Choroid plexus epithelial cell (primary cell): ENCODE measurements around the gene PTCH1.

Experiments
- DNase-seq: peaks from one replicate; pipeline ENCODE4 v3.0.0-alpha.2; 2010; ENCODE audit warnings: low read depth
- H3K4me3 ChIP-seq: 2 replicates; pipeline ENCODE4 v1.5.1; 2011; ENCODE audit warnings: low read depth, mild to moderate bottlenecking, control low read depth, low read length, moderate library complexity
- TF ChIP-seq, protein P1 (sequence below): conservative IDR thresholded peaks from 2 replicates; pipeline ENCODE4 v1.5.1; 2011; ENCODE audit warnings: low read depth, mild to moderate bottlenecking, control low read depth, inconsistent platforms, low read length, moderate library complexity

Gene PTCH1

DNA sequence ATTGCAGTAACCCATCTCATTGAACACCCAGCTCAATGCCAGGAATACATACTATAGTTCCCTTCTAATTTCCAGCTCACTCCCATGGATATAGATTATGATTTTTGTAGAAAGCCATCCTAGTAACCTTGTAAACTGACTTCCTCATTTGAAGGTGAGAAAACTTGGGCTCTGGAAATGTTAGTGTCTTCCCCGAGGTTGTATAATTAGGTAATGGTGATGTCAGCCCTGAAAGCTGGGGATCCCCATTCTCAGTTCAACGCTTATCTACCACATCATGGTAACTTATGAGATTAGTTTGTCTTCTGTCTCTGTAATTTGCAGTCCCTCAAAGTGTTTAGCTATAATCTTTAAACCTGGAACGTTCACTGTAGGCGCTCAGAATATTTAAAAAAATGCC lies 34.6 kb upstream of the PTCH1 start:
- H3K4me3 ChIP-seq = no peak overlapping the region
- DNase-seq = no peak
- TF ChIP-seq, protein P1, sequence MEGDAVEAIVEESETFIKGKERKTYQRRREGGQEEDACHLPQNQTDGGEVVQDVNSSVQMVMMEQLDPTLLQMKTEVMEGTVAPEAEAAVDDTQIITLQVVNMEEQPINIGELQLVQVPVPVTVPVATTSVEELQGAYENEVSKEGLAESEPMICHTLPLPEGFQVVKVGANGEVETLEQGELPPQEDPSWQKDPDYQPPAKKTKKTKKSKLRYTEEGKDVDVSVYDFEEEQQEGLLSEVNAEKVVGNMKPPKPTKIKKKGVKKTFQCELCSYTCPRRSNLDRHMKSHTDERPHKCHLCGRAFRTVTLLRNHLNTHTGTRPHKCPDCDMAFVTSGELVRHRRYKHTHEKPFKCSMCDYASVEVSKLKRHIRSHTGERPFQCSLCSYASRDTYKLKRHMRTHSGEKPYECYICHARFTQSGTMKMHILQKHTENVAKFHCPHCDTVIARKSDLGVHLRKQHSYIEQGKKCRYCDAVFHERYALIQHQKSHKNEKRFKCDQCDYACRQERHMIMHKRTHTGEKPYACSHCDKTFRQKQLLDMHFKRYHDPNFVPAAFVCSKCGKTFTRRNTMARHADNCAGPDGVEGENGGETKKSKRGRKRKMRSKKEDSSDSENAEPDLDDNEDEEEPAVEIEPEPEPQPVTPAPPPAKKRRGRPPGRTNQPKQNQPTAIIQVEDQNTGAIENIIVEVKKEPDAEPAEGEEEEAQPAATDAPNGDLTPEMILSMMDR = no peak

DNA sequence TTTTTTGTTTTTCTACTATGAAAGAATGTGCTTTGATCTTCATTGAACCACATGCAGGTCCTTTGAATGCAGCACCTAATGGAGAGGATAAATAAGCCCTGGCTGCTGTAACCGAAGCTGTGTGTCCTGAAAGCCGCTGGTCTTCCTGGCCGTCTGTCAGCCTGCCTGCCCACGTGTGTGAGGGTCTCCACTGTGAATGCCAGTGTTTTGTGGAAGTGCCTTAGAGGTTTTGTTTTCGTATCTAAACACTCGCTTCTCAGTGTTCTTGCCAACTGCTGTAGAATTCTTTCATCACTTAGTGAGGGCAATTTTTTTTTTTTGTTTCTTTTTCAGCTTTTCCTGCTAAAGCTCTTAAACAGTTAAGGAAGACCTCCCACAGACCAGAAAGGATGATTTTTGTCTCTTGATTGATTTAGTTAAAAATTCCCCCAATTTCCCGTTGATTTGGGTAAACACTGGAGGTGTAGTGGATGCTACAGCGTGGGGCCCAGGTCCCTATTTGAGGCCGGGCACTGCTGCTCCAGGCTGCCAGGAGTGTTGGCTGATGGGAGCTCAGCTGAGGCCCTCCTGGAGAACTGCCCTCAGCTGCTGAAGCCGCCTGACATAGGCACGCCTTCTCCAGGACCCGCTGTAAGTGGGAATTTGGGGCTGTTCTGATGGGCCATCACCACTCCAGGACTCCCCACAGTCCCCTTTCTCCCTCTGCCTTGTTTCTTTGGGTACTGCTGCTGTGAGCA lies 29.2 kb upstream of the PTCH1 start:
- DNase-seq = no peak
- TF ChIP-seq, protein P1 = no peak
- no peak overlapping the region for H3K4me3 ChIP-seq

DNA sequence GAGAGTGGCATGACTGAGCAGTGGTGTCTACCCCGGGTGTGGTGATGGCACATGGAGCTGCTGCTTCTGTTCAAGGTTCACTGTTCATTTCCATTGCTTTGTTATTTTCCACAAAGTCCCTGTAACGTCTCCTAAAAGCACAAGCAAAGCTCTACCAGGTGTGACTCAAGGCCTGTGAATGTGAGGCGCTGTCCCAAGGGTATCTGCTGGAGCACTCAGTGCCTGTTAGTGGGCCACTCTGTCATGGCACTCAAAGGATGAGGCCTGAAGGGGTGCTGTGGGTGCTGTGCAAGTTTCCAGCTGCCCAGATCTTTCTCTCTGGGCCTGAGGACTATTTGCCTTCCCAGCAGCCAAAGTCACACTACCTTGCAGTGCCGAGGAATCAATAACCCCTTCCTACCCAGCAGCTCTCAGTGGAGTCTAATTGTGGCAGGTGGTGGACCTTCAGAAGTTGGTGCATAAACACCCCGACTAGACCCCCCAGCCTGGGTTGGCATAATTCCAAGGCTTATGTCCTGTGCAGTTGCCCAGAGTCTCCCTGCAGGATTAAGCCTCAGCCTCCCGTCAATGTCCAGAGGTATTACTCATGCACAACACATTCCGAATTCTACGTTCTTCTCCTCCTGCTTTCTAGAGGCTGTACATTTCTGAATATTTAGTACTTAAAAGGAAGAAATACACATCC lies 17.4 kb upstream of the PTCH1 start:
- TF ChIP-seq, protein P1 = no peak
- H3K4me3 ChIP-seq = no peak overlapping the region
- no peak for DNase-seq

- H3K4me3 ChIP-seq = no peak overlapping the region
- TF ChIP-seq, protein P1 = no peak
- DNase-seq = no peak
Observed at GRCh38 chr9:95529910-95530309, 13.1 kb upstream of the PTCH1 start.

DNA sequence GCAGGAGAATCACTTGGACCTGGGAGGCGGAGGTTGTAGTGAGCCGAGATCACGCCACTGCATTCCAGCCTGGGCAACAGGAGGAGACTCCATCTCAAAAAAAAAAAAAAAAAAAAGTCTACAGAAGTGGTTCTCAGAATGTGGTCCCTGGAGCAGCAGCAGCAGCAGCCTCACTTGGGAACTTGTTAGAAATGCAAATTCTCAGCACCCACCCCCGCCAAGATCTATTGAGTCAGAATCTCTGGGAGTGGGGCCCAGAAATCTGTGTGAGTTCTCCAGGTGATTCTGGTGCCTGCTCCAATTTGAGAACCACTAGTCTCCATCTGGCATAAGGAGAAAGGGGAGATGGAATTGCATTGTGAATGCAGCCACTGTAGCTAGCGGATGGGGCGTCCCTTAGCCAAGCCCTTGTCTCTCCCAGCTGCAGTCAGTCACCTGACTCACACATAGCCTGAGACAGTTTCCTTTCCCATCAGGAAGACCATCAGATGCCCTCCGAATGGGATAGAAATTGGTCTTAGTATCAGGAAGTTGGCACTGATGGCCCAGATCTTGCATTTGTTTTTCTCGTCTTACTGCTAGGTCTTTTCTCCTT lies 12.2 kb upstream of the PTCH1 start:
- TF ChIP-seq, protein P1 = no peak
- no peak for DNase-seq
- no peak overlapping the region for H3K4me3 ChIP-seq

DNA sequence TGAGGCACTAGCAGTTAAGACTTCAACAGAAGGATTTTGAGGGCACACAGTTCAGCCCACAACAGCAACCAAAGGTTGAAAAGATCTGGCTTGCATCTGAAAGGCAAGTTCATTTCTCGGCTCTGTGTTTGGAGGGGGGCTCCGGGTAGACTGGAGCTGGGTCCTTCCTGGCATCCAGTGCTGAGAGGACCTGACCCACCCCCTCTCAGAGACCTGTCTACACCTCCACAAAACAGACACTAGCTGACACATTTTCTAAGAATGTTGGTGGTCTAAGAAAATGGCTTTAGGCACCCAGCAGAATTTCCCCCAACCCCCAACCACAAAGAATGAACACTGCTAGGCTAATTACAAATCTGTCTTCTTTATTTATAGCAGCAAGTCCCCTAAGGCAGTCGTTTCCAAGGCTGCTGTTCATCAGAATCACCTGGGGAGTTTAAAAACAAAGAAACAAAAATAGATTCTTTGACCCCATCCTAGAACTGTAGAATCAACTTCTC lies 6.2 kb upstream of the PTCH1 start:
- H3K4me3 ChIP-seq = no peak overlapping the region
- TF ChIP-seq, protein P1 = no peak
- no peak for DNase-seq
